GM12872 (cell line): Measurements from ENCODE around the gene BIRC3.

Experiments
- CTCF ChIP-seq: IDR thresholded peaks from 3 replicates; pipeline ENCODE4 v1.5.1; 2011; ENCODE audit warnings: low read depth, mild to moderate bottlenecking, low read length, moderate library complexity; ENCODE audit not compliant: insufficient read depth

The BIRC3 gene

GRCh38 chr11:102309621-102310541 lies 7.4 kb upstream of the BIRC3 start:
- TF ChIP-seq CTCF: peak; percentile 30; the same call in 2 of the 3 replicates

GRCh38 chr11:102312667-102313066 lies 4.6 kb upstream of the BIRC3 start:
- TF ChIP-seq CTCF: no peak

- TF ChIP-seq CTCF: no peak
Measured at GRCh38 chr11:102313238-102313940, 3.9 kb upstream of the BIRC3 start.

- TF ChIP-seq CTCF: no peak
Measured at GRCh38 chr11:102314784-102315183, 2.5 kb upstream of the BIRC3 start.

- no peak for TF ChIP-seq CTCF
Measured at GRCh38 chr11:102316346-102316904, 859 bp upstream of the BIRC3 start.

- TF ChIP-seq CTCF: no peak
Measured at GRCh38 chr11:102317768-102318103, 452 bp downstream of the BIRC3 start.

- 0 out of 3 replicates have a peak, but pooled peaks have one; percentile 21 for TF ChIP-seq CTCF
Measured at GRCh38 chr11:102318469-102318868, 1.2 kb downstream of the BIRC3 start.
